Vagina (tissue), 2 donors: ENCODE measurements around the gene SPPL2C.

Experiments used
- POLR2A ChIP-seq, 2 donors: fragments of 450-650 bp; IDR thresholded peaks; one replicate each; pipeline ENCODE4 v1.6.1; 2017; ENCODE audit warnings: antibody characterized with exemption in 2 of 2, mild to moderate bottlenecking in 2 of 2, moderate library complexity in 2 of 2
- TF ChIP-seq, protein P1 (sequence below), 3 experiments: fragments of 450-650 bp in 2 of 3; fragments of 200-600 bp in 1 of 3; sonication (generic) in 1 of 3; IDR thresholded peaks; one replicate each; pipeline ENCODE4 v1.5.1; 2017 to 2019; ENCODE audit warnings: antibody characterized with exemption in 3 of 3, mild to moderate bottlenecking in 2 of 3, moderate library complexity in 2 of 3

DNA sequence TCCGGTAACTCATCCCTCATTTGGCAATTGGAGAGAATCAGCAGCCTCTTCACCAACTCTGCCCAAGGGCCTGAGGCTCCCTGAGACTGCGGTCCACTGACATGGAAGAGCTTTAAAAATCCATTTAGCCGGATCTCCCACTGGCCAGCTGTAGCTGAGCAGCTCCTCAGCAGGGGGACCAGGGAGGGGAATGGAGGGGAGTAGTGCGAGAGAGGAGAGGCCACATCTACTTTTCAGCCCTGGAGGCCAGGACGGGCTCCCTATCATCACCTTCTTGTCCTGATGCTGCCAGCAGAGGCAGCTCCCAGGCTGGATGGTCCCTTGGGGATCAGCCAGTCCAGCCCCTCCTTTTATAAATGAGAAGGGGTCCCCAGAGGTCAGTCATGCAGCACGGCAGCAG, 25.0 kb upstream of the SPPL2C start:
- TF ChIP-seq, protein P1, sequence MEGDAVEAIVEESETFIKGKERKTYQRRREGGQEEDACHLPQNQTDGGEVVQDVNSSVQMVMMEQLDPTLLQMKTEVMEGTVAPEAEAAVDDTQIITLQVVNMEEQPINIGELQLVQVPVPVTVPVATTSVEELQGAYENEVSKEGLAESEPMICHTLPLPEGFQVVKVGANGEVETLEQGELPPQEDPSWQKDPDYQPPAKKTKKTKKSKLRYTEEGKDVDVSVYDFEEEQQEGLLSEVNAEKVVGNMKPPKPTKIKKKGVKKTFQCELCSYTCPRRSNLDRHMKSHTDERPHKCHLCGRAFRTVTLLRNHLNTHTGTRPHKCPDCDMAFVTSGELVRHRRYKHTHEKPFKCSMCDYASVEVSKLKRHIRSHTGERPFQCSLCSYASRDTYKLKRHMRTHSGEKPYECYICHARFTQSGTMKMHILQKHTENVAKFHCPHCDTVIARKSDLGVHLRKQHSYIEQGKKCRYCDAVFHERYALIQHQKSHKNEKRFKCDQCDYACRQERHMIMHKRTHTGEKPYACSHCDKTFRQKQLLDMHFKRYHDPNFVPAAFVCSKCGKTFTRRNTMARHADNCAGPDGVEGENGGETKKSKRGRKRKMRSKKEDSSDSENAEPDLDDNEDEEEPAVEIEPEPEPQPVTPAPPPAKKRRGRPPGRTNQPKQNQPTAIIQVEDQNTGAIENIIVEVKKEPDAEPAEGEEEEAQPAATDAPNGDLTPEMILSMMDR (IDR thresholded peaks at IDR 0.05): no peak
- TF ChIP-seq POLR2A (IDR thresholded peaks at IDR 0.05): no peak
